T47D (cell line): ENCODE data around the gene CARD8.
A peak's percentile ranks its signal among the peaks of the same experiment; 100 is the strongest.
"Not testable (repeated sequence)": the region's sequence is repeated elsewhere in the genome, so short reads cannot be mapped to it uniquely, and the experiment has no call there.

Experiments
- DNase-seq, 2 experiments: peaks; one replicate each; pipeline versions ENCODE4 v3.0.0 to v3.0.0-alpha.2; 2011 to 2012; ENCODE audit warnings: low read depth in 1 of 2, low spot score in 1 of 2
- JUND ChIP-seq: IDR thresholded peaks from 2 replicates; pipeline ENCODE4 v1.6.1; 2012; ENCODE audit warnings: low read depth
- in situ Hi-C: cut with HindIII; loops from 2 replicates; pipeline ENCODE4 v1.10.0; 2016; ENCODE audit warnings: low sequenced_read_pairs, low pct_unique_long_range_greater_than_20kb

The CARD8 gene

GRCh38 chr19:48252609-48253008 lies 3.1 kb downstream of the CARD8 start:
- DNase-seq: no peak
- no peak for TF ChIP-seq JUND
- in situ Hi-C loops: no loop called here

GRCh38 chr19:48250290-48251025 lies 5.3 kb downstream of the CARD8 start:
- in situ Hi-C loops: no loop called here
- TF ChIP-seq JUND: no peak
- peak in 1 of 2 experiments; percentile 44 for DNase-seq

DNA sequence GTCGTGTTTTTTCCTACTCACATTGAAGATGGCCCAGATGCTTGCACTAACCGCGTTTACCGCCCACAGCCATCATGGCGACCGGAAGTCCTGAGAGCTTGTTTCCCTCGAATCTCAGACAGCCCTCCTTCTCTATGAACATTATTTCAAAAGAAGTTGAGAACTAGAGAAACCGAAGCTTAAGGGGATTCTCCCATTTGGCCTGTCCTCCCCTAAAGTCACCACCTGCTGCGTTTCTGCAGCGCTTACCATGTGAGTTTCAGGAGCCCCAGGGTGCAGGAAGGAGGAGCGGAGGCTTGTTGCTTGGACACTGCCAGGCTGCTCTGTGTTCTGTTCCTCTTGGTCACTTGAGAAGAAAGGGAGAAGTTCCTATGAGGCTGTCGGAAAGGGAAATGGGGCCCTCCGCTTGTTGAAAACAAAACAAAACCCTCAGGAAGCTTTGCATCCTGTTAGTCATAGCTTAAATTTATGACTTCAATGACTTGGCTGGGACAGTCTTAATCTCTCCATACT lies 6.2 kb downstream of the CARD8 start:
- DNase-seq: no peak
- in situ Hi-C loops: no loop called here
- TF ChIP-seq JUND: no peak

DNA sequence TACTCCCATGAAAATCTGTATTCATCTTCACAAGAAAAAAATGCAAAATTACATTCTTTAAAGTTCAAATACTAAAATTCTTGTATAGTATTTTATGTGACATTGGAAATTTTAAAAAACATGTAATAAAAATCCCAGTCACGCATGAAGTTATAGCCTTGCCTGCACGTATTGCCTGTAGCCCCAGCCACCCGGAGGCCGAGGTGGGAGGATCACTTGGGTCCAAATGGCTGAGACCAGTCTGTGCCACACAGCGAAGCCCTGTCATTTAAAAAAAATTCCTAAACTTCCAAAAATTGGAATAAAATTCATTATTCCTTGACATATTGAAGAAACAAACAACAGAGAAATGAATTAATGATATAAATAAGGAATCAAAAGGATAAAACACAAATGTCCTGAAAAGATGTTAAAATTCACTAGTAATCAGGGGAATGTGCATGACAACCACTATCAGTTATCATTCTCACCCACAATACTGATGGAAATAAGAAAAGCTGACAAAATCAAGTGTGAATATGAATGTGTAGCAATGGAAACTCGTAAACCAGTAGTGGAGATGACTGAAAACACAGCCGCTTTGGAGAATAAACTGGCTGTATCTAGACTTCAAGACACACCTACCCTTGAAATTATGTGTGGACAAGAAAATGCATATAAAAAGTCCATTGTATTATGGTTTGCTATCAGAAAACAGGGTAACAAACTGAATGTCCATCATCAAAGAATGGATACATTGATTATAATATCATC lies 7.5 kb downstream of the CARD8 start:
- in situ Hi-C loops: no loop called here
- DNase-seq: no peak
- no peak for TF ChIP-seq JUND

- in situ Hi-C loops: no loop called here
- DNase-seq: no peak
- TF ChIP-seq JUND: no peak
Measured at GRCh38 chr19:48247212-48247611, 8.5 kb downstream of the CARD8 start.

DNA sequence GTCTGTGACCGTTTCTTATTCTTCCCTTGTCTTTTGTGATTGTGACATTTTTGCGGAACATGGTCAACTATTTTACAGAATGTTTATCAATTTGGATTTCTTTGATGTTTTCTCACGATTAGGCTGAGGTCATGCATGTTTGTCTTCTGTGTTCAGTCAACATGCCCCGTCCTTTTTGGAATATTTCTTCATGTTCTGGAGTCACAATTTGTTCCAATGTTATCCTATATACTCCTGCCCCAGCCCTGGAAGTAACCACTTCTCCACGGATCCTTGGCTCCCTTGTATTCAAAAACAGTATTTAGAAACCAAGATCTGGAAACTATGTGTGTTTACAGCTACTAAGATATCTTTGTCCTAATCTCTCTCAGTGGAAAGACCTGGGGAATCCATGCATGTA lies 9.6 kb downstream of the CARD8 start:
- in situ Hi-C loops: no loop called here
- TF ChIP-seq JUND: no peak
- no peak for DNase-seq

GRCh38 chr19:48244281-48244680 lies 11.4 kb downstream of the CARD8 start:
- in situ Hi-C loops: no loop called here
- TF ChIP-seq JUND: no peak
- DNase-seq: no peak

- DNase-seq, in situ Hi-C loops: not testable (repeated sequence)
Measured at GRCh38 chr19:48241771-48242170, 13.9 kb downstream of the CARD8 start.

DNA sequence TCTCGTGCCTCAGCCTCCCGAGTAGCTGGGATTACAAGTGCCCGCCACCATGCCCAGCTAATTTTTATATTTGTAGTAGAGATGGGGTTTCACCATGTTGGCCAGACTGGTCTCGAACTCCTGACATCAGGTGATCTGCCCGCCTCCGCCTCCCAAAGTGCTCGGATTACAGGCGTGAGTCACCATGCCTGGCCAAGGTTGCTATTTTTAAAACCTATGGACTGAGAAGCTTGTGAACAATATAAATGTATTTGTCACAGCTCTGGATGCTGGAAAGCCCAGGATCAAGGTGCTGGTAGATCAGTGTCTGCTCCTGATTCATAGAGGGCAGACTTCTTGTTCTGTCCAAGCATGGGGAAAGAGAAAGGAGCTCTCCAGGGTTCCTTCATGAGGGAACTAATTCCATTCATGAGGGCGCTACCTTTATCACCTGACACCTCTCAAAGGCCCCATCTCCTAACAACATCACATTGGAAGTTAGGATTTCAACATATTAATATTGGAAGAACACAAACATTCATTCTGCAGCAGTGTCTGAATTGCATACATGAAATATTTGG lies 16.1 kb downstream of the CARD8 start:
- in situ Hi-C loops: no loop called here
- no peak for DNase-seq
- no peak for TF ChIP-seq JUND

DNA sequence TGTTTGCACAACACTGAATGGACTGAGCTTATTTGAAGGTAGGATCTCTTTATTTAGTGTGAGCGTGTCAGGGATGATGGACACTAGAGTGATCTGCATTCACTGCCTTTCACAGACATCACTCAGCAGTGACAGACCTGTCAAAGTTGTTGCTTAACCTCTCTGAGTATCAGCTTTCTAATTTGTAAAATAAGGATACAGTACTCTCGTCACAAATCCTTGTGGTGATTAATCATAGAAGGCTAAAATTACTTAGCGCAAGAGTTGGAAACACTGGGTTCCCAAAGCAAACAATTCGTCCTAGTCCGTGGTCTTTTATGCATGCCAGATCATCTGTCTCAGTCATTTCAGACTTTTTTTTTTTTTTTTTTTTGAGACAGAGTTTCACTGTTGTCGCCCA lies 16.6 kb downstream of the CARD8 start:
- TF ChIP-seq JUND: no peak
- in situ Hi-C loops: no loop called here
- no peak for DNase-seq

- no peak for TF ChIP-seq JUND
- in situ Hi-C loops: no loop called here
- DNase-seq: no peak
Measured at GRCh38 chr19:48237057-48237456, 18.7 kb downstream of the CARD8 start.

DNA sequence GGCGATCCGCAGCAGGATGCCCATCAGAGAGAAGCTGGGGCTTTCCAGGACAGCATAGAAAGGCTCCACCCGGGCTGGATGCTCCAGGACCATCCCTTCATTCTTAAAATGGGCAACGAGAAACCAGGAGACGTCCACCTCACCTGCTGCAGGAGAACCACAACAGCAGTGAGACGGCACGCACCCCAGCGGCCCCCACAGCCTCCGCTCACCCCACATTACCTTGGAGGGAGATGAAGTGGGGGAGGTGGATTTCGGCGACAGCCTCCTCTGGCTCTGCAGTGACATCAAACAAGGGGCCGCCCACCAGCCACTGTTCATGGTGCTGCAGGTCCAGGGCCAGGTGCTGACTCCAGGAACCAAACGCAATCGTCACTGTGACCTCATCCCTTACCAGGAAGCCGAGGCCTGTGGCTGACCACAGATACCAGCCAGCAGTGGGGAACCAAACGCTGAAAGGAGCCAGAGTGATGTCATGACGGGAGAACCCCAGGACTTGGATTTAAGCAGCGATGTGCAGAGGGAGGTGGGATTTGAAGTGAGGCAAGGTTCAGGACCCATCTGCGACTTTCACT lies 25.1 kb downstream of the CARD8 start:
- in situ Hi-C loops: no loop called here
- DNase-seq: no peak
- no peak for TF ChIP-seq JUND

DNA sequence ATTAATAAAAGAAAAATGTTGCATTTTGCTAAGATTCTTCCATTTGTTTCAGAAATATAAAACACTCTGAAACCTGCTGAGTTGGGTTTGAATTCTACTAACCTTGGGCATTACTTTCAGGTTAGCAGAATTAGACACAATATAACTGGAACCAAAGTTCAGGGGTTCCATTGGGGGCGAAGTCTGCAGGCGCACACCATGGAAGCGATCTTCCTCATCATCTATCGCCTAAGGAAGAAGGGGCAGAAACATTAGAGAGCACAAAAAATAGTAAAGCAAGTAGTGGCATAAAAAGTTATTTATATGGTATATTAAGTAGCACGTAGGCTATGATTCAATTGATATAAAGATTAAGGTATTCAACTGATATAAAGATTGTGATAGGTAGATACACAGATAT lies 34.1 kb downstream of the CARD8 start:
- TF ChIP-seq JUND: no peak
- DNase-seq: no peak
- in situ Hi-C loops: no loop called here

- in situ Hi-C loops, DNase-seq: not testable (repeated sequence)
Measured at GRCh38 chr19:48220784-48221183, 34.9 kb downstream of the CARD8 start.
